HG03432 (cell line): ENCODE data around the gene DIP2C.
A peak's percentile ranks its signal among the peaks of the same experiment; 100 is the strongest.

Experiments used
- ATAC-seq: cut with Tn5 transposase; IDR thresholded peaks from one replicate; pipeline ENCODE4 v1.9.1; 2021; ENCODE audit warnings: mild to moderate bottlenecking, moderate library complexity; ENCODE audit not compliant: unreplicated experiment

Gene DIP2C

DNA sequence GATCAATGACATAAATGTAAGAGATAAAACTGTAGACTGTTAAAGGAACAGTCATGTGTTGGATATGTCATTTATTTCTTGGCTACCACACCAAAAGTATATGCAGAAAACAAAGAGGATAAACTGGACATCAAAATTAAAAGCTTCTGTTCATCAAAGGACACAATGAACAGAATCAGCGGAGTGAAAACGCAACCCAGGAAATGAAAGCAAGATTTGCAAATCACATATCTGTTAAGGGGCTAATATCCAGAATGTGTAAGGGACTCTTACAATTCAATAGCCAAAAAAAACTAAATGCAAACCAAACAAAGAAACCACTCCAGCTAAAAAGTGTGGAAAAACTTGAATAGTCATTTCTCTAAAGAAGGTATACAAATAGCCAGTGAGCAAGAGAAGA lies 390.0 kb downstream of the DIP2C start:
- peak; percentile 52 for ATAC-seq

GRCh38 chr10:298033-298432 lies 391.4 kb downstream of the DIP2C start:
- ATAC-seq: no peak

GRCh38 chr10:297567-297966 lies 391.9 kb downstream of the DIP2C start:
- ATAC-seq: no peak

DNA sequence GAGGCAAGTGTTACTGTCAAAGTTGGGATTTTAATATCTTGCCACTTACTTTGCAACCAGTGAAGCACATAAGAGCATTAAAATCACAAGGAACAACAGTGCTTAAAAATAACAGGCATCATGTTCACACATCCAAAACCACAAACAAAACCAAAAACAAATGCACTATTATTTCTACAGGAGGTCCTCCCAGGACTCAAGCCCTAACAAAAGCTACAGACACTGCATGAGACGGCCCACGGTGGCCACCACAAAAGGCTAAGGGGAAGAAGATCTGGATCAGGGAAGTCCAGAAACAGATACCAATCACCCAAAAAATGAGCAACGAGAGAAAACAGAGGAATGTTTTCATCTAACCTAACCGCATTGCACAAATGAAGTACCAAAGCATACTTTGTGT lies 395.8 kb downstream of the DIP2C start:
- no peak for ATAC-seq

DNA sequence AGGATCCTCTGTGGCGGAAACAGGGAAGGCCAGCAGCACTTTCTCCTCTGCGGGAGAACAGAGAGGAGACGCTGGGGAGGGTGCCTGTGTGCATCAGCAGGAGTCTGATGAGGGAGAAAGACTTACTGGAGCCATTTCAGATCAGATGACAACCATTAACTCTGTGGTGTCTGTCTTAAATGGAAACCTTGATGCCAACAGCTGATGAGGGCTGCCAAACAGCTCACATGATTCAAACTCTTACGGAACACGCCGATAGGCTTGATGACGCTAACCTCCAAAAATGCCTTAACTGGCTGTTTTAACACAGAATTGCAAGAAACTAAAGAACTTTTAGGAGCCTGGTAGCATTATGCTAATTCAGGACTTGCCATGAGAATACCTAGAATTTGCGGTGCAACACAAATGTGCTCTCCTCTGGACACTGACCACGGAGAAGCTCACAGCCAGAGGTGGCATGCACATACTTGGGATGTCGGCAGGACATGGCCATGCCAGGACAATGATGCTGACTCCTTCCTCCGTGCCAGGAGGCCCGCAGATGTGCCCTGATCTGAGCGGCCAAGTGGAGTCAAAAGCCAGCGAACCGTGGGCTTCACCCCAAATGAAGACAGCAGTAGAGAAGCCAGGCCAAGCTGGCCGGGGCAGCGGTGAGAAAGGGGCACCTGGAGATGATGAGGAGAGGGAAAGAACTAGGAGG lies 399.3 kb downstream of the DIP2C start:
- no peak for ATAC-seq

DNA sequence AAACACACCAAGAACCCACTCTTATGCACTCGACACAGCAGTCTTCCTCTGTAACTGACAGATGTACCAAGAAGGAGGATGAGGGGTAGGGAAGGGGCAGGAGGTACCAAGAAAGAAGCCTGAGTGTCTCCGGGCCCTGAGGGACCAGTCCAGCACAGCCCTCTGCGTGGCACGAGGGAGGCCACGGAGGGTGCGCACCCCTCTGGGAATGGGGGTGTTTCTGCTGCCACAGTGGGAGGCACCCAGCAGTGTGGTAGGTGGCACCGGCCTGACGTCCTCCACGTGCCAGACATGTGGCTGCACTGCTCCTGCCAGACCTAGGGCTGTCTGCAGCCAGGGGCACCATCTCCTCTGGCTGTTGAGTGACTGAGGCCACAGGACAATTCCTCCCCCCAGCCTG lies 399.9 kb downstream of the DIP2C start:
- ATAC-seq: no peak

- no peak for ATAC-seq
These were observed 400.9 kb downstream of the DIP2C start for GRCh38 chr10:288316-289200.

GRCh38 chr10:287814-288213 lies 401.7 kb downstream of the DIP2C start:
- no peak for ATAC-seq

- ATAC-seq: no peak
These were observed 402.3 kb downstream of the DIP2C start for GRCh38 chr10:287026-287709.

GRCh38 chr10:285216-285615 lies 404.3 kb downstream of the DIP2C start:
- no peak for ATAC-seq

GRCh38 chr10:283916-284356 lies 405.5 kb downstream of the DIP2C start:
- ATAC-seq: peak; percentile 88

DNA sequence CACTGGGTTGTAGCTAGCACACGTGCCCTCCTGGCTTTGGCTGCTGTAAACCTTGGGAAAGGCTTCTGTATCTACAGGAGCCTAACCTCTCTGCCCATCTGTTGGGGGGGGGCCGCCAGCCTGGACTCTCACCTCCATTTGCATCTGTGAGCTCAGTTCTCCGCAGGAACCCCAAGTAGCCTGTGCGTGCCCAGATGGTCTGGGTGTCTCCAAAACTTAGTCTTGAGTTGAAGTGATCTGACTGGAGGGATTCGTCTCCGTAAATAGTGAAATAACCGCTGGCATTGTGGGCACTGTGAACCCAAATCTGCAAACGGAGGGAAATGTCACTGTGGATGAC lies 406.4 kb downstream of the DIP2C start:
- ATAC-seq: no peak

GRCh38 chr10:282294-283139 lies 407.0 kb downstream of the DIP2C start:
- ATAC-seq: peak; percentile 34

DNA sequence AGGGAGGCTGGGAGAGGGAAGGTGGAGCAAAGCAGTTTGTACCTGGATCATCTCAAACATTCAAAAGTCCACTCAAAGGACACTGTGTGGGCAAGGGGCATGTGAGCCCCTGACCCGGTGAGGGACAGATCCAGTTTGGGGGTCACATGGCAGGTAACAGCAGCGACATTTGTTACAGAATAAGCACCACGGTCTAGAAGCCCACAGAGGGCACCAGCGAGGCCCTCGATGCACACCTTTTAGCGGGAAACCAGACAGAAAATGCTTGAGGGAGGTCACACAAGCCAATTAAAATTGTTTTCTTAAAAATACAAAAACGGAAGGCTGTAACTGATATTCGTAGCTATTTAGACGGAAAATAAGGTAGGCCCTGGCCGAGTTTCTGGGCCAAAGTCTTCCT lies 409.8 kb downstream of the DIP2C start:
- no peak for ATAC-seq

GRCh38 chr10:279232-279631 lies 410.2 kb downstream of the DIP2C start:
- ATAC-seq: no peak

DNA sequence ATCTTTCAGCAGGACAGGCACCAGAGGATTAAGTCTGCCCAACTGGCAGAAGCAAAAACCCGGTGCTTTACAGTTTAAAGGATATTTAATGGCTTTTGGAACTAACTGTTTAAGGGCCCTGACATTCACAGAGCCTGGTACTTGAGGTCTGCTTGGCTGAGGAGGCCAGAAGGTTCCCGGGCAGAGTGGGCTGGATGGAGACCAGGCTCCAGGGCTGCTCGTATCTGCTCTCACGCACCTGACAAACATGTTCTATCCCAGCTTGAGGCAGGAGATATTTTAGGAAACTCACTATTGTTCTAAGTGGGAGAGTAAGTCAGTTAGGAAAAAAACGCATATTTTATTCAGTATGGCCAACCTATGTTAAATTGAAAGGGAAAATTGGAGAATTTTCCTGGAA lies 410.8 kb downstream of the DIP2C start:
- no peak for ATAC-seq

- ATAC-seq: no peak
These were observed 411.5 kb downstream of the DIP2C start for GRCh38 chr10:277963-278362.

DNA sequence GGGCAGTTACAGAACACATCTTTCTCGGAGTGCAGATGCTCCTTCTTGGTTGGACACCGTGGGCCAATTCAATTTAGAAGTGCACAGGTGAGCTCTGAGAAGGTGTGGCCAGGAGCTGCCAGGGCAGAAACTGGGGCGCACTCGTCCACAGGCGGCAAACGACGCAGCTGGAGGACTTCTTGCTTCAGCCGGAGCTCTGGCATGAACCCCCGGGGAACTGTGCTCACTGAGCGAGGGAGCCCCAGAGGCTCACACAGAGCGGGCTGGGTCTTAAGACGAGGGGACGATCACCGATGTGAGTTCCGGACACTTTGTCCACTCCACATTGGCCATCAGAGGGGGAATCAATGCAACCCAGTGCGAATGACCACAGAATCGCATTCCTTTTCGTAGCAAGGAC lies 413.8 kb downstream of the DIP2C start:
- ATAC-seq: no peak

- ATAC-seq: no peak
These were observed 414.6 kb downstream of the DIP2C start for GRCh38 chr10:274866-275265.

DNA sequence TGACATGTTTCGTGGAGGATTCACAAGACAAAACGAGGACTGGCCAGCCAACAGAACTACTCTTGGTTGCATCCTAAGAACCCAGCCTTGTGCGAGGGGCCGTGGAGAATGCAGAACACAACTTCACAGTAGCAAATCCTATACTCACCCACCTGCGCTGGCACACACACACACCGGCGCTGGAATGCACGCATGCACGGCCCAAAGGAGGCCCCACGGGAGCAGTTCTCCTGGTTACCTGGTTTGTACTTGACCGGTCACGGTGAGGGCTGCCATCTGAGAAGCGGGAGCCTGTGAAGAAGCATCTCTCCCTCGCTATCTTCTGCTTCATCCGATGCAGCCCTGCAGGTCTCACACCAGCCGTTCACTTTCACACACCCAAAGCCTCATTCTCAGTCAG lies 416.4 kb downstream of the DIP2C start:
- no peak for ATAC-seq

DNA sequence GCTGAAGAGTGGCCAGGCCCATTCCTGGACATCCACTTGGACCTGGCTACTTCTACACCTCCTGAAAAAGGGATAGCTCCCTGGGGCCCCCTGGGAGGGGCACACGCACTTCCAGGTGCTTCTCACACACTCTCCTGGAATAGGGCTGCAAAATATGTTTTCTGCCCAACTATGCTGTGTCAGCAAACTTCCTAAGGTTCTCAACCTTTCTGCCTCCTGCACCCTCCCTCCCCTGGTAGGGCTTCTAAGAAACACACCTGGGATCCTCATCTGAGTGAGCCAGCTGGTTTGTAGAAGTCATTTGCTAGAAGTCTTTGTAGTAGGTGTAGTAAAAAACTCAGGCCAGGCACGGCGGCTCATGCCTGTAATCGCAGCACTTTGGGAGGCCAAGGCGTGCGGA lies 417.7 kb downstream of the DIP2C start:
- no peak for ATAC-seq
